WERI-Rb-1 (cell line): ENCODE results near the gene LRRC8B.

Source experiments
- DNase-seq: peaks from one replicate; pipeline ENCODE4 v3.0.0-alpha.2; 2020
- H3K27ac ChIP-seq: fragments of 250-450 bp; sonication (Bioruptor Pico); 2 replicates; pipeline ENCODE4 v1.5.1; 2020; ENCODE audit warnings: mild to moderate bottlenecking, moderate library complexity
- H3K27me3 ChIP-seq: fragments of 250-450 bp; sonication (Bioruptor Pico); 2 replicates; pipeline ENCODE4 v1.5.1; 2021; ENCODE audit warnings: mild to moderate bottlenecking, low read depth, moderate library complexity; ENCODE audit not compliant: insufficient read depth, severe bottlenecking
- H3K36me3 ChIP-seq: fragments of 250-450 bp; sonication (Bioruptor Pico); 2 replicates; pipeline ENCODE4 v1.5.1; 2020; ENCODE audit warnings: mild to moderate bottlenecking, moderate library complexity
- H3K4me3 ChIP-seq: 2 replicates; pipeline ENCODE4 v1.5.1; 2011; ENCODE audit warnings: low read depth, mild to moderate bottlenecking, control low read depth, low read length
- H3K9me3 ChIP-seq: fragments of 250-450 bp; sonication (Bioruptor Pico); 2 replicates; pipeline ENCODE4 v1.5.1; 2021; ENCODE audit warnings: mild to moderate bottlenecking, moderate library complexity; ENCODE audit not compliant: severe bottlenecking
- CTCF ChIP-seq: IDR thresholded peaks from 2 replicates; pipeline ENCODE4 v1.5.1; 2011; ENCODE audit warnings: low read depth, mild to moderate bottlenecking, control low read depth, inconsistent platforms, low read length

The LRRC8B gene

GRCh38 chr1:89630048-89630447 lies 105.4 kb downstream of the LRRC8B start:
- Histone ChIP-seq H3K27ac (no peak overlapping the region), H3K36me3 (no peaks in the 10 kb centered on the region; the same call in 1 of the 2 replicates), H3K4me3 (no peak overlapping the region), H3K9me3 (no peaks in the 10 kb centered on the region), H3K27me3 (no peaks in the 10 kb centered on the region)
- DNase-seq, result no peak
- TF ChIP-seq CTCF, result no peak

- DNase-seq, result peak; percentile 40
Observed at GRCh38 chr1:89631816-89632656, 107.4 kb downstream of the LRRC8B start.

GRCh38 chr1:89632657-89633247 lies 108.1 kb downstream of the LRRC8B start, which contains the start of gene LRRC8C:
Gene LRRC8C (plus strand): TSS chr1:89633120. CDS start chr1:89686474, 53,354 bp downstream.
- Histone ChIP-seq H3K36me3 (no peaks in the 10 kb centered on the region; the same call in 1 of the 2 replicates), H3K27ac (peak within 1 kb of the TSS; percentile 68), H3K27me3 (no peaks in the 10 kb centered on the region), H3K9me3 (no peaks in the 10 kb centered on the region), H3K4me3 (peak within 1 kb of the TSS; percentile 85)
- DNase-seq, result peak; percentile 80
- TF ChIP-seq CTCF, result peak; percentile 44

More at GRCh38 chr1:89631816-89632656, 107.4 kb downstream of the LRRC8B start:
- no peaks in the 10 kb centered on the region; the same call in 1 of the 2 replicates for H3K36me3 ChIP-seq
- no peaks in the 10 kb centered on the region for H3K27me3 ChIP-seq
- TF ChIP-seq CTCF, result no peak
- H3K4me3 ChIP-seq, result peak overlapping the region; percentile 85
- H3K27ac ChIP-seq, result peak overlapping the region; percentile 58
- H3K9me3 ChIP-seq, result no peaks in the 10 kb centered on the region

GRCh38 chr1:89633248-89633799 lies 108.7 kb downstream of the LRRC8B start:
- no peak for TF ChIP-seq CTCF
- H3K4me3 ChIP-seq, result peak overlapping the region; percentile 85
- DNase-seq, result peak; percentile 68
- H3K27ac ChIP-seq, result peak overlapping the region; percentile 68
- H3K36me3 ChIP-seq, result no peaks in the 10 kb centered on the region; the same call in 1 of the 2 replicates
- H3K9me3 ChIP-seq, result no peaks in the 10 kb centered on the region
- H3K27me3 ChIP-seq, result no peaks in the 10 kb centered on the region

GRCh38 chr1:89633800-89634625 lies 109.4 kb downstream of the LRRC8B start:
- no peak for TF ChIP-seq CTCF
- no peaks in the 10 kb centered on the region for H3K27me3 ChIP-seq
- no peak for DNase-seq
- no peaks in the 10 kb centered on the region for H3K9me3 ChIP-seq
- H3K27ac ChIP-seq, result no peak overlapping the region
- peak overlapping the region; percentile 85 for H3K4me3 ChIP-seq
- no peaks in the 10 kb centered on the region; the same call in 1 of the 2 replicates for H3K36me3 ChIP-seq
